HG03108 (cell line): Measurements from ENCODE around the gene RASL11A.
"Not testable (repeated sequence)": the region's sequence is repeated elsewhere in the genome, so short reads cannot be mapped to it uniquely, and the experiment has no call there.

ENCODE experiments used
- ATAC-seq: cut with Tn5 transposase; IDR thresholded peaks from one replicate; pipeline ENCODE4 v1.9.1; 2021; ENCODE audit warnings: moderate library complexity; ENCODE audit not compliant: unreplicated experiment

Gene RASL11A

DNA sequence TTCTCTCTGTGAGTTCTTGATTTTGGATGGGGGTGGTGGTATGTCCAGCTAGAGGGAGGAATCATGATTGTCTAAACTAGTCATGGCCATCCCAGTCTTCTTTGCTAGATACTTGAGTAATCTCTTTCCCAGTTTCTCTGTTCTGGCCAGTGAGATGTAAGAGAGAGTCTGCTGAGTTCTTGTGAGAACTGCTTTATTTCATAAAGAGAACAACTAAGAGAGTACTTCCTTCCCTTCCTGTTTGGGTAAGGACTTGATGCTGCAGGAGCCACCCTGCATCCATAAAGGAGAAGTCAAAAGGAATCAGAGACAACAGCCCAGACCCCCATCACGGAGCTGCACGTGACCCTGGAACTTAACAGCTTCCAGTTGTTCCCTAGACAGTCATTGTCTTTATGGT, 3.0 kb upstream of the RASL11A start:
- no peak for ATAC-seq

DNA sequence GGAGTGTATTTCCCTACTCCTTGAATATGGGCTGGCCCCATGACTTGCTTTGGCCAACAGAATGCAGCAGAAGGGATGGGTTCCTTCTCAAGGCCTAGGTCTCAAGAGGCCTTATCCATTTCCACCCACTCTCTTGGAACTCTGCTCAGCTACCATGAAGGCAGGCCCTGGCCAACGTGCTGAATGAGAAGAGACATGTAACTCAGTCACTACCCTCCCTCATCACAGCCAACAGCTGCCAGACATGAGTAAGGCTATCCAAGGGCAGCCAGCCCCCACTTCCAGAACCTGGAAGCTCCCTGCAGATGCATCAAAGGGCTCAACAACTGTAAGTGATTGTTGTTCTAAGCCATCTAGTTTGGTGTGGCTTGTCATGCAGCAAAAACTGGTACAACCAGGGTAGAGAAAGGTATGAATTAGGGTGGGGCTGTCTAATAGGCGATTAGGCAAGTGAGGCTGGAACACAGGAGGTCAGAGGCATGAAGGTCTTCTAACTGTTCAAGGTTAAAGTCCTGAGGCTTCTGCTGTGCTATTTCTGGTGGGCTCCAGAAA, 1.4 kb upstream of the RASL11A start:
- ATAC-seq, result no peak

DNA sequence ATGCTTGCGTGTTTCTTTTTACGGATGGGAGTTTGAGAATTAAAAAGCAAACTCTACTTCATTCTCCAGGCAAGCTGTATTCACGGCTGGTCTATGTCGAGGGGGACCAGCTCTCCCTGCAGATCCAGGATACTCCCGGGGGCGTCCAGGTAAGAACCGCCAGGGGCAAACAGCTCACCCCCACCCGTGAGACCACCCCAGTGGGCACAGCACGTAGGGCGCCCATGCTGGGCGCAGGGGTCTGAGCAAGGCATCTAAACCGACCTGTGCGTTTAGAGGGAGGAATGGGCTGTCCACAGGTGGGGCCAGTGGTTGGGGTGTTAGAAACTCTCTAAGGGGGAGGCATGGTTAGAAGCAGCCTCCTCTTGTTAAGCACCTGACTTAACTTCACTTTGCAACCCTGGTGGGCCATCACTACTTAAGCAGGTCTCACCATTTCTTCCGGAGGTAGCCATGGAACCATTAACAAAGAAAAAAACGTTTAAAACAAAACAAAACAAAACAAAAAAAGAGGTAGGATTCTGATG, 1.0 kb downstream of the RASL11A start:
- no peak for ATAC-seq

DNA sequence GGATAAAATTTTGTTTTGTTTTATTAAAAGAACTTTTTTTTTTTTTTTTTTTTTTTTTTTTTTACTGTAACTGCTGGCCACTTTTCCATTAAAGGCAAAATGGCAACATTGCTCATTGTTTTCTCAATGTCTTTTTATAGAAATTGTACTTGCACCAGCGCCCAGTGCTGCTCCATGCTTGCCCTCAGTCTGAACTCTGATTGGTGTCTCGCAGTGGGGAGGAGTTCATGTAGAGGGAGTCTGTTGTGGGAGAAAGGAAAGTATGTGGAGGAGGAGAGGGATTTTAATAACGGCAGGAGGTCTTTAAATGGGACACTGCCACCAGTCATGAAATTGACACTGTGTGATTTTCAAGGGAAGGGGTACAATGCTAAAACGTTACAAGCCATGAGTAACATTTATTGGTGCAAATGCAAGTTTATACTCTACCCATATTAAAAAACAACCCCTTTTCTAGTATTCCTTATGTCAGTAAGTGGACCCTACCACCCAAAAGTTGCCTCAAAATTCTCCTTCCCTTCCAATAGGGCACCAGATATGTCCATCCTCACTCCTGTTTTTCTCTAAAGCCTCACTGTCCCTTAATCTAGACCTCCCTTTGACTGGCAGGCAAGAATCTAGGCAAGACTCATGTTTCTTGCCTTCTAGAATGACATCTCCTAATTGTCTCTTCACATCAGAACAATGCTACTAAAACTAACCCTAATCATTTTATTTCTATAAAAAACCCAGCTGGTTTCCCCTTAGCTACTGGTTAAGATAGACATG, 3.2 kb downstream of the RASL11A start:
- ATAC-seq, result no peak

DNA sequence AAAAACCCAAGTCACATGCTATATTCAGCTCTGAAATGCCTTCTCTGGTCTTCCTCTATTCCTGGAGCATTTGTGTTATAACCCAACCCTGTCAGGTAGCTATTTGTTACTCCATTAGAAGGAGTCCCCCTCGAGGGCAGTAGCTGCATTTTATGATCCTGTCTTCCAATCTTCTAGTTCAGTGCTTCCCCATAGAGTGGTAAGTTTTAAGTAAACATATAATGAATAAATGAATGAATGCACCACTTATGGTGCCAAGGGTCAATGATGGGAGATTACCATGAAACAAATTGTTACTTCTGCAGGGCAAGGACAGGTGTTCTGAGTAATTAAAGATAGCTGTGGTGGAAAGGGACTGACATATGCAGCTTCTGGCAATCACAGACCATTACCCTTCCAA, 4.0 kb downstream of the RASL11A start:
- ATAC-seq, result no peak

DNA sequence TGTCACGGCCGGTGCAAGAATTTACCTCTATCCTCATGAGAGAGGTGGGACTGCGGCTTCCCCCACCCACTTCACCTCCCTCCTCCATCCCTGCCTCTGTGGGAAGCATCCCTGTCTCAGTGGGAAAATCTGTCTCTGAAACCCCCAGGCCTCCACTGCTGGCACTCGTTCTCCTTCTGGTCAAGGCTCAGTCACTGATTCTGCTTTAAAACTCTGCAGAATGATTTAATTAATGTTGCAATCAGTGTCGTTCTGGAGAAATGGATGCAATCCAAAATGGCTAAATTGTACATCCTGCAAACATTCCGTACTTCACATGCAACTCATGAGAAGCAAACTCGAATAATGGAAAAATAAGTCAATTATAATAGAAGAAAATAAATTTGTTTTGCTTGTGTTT, 5.6 kb downstream of the RASL11A start:
- ATAC-seq, result no peak

DNA sequence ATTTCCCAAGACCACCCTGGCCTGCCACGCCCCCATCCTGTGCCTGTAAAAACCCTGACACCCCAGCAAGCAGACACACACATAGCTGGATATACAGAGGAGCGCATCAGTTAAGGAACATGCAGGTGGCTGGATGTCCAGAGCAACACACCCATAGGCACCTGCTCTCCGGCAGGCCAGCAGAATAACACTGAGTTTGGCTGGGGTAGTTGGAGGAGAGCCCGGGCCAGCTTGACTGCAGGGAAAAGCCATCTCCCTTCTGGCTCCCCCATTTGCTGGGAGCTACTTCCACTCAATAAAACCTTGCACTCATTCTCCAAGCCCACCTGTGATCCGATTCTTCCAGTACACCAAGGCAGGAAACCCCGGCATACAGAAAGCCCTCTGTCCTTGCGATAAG, 8.9 kb downstream of the RASL11A start:
- no peak for ATAC-seq

DNA sequence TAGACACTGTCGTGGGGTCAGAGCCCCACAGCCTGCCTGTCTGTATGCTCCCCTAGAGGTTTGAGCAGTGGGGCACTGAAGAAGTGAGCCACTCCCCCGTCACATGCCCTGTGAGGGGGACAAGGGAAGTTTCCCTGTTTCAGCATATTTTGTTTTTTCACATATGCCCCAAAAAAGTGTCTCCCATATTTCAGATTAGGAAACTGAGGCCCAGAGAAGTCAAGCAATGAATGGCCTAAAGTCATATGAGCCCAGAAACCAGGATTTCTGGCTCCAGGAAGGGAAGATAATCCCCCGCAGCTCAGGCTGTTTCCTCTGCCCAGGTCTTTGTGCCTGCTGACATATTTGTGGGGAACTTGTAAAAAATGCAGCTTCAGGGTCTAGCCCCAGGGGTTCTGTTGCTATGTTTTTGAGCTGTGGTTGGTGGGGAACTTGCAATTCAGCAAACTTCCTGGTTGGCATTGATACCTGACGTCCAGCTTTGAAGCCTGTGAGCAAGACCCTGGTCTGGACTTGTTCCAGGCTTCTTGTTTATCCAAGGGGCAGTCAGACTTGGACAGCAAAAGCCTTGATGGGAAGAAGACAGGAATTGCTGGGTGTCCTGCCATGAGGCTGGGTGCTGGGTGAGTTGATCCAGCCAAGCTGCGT, 9.5 kb downstream of the RASL11A start:
- ATAC-seq, result no peak

DNA sequence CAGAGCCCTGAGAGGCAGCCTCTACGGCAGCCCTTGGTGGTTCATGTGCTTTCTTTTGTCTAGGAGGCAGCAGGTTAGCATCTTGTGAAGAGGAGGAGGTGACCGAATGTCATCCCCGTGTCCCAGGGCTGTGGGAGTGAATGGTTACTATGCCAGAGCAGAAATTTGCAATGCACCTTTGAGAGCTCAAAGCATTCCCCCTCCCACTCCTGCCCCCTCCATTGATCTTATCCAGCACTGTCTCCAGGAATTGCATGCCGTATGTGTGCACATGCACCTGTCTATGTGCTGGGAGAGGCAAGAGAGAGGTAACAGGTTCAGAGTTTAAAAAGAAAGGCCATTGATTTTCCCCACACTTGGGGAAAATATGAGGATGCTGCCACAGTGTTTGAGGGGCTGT, 10.2 kb downstream of the RASL11A start:
- no peak for ATAC-seq

DNA sequence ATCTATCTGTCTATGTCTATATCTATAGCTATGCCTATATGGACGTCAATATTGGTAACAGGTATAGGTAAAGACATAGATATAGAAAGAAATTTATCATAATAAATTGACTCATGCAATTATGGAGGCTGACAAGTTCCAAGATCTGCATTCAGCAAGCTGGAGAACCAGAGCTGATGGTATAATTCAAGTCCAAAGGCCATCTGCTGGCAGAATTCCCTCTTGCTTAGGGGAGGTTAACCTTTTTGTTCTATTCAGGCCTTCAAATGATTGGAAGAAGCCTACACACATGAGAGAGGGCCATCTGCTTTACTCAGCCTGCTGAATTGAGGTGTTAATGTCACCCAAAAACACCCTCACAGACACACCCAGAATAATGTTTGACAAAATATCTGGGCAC, 10.8 kb downstream of the RASL11A start:
- ATAC-seq, result no peak

DNA sequence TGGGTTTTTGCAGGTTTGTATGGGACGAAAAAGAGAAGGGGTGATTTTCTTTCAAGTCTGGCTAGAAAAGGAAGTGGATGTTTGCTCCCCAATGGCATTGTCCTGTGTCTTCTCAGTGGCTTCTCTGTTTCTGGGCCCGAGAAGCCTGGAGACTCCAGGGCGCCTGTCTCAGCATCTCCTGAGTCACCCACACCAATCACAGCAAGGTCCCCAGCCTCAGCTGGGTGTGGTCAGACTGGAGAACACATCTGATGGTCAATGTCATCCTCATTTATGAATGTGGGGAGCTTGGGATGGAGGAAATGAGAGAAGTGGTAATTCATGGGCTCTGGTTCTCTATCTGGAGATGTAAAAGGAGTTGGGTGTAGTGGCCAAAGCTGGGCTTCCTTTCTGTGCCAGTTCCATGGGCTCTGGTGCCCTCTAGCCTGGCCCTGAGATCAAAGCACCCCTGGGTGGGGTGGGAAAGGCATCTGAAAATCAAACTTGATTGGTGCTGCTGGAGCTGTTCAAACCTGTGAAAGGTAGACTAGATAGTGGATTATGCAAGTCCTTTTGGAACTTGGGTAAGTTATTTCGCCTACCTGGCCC, 13.4 kb downstream of the RASL11A start:
- no peak for ATAC-seq

DNA sequence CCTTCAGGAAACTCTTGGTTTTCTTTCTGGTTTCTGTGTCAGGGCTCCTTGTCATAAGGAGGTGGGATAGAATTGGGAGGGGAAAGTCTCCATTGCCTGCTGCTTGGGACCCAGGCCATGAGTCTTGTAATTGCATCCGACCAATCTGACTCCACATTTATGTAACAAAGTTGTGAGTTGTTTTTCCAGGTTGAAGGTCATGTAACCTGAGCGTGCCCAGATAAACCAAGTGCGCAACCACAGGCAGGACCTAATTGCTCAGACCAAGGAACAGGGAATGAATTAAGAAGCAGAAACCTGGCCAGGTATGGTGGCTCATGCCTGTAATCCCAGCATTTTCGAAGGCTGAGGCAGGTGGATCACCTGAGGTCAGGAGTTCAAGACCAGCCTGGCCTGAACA, 17.8 kb downstream of the RASL11A start:
- ATAC-seq, result no peak

DNA sequence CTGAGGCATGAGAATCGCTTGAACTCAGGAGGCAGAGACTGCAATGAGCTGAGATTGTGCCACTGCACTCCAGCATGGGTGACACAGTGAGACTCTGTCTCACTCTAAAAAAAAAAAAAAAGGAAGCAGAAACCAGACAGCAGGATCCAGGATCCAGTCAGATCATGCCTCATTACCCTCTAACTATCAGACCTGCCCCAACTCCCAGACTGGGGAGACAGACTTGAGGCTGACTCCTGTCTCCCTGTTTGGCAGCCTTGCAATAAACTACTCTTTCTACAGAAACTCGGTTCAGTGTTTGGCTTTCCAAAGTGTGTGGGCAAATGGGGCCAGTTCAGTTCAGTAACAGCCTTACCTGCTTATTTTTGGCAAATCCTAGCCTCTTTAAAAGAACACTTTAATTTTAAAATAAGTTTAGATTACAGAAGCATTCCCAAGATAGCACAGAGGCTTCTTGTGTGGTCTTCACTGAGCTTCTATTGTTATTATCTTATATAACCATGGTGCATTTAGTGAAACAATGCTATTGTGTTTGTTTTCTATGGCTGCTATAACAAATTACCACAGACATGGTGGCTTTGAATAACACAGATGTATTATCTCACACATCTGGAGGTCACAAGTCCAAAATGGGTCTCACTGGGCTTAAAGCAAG, 18.5 kb downstream of the RASL11A start:
- ATAC-seq, result no peak

DNA sequence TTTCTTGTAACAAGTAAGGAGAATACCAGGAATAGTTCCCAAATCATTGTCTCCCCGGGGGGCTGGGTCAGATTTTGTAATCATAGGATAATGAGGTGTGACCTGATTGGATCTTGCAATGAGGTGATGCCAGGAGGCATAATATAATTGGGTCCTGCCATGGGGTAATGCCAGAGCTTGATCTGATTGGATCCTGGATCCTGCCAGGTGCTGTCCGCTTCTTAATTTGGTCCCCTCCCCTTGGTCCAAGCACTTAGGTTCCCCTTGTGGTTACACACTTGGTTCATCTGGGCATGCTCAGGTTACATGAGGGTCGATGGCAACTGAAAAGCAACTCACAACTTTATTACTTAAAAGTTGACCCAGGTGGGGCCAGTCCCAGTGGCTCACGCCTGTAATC, 20.1 kb downstream of the RASL11A start:
- no peak for ATAC-seq

DNA sequence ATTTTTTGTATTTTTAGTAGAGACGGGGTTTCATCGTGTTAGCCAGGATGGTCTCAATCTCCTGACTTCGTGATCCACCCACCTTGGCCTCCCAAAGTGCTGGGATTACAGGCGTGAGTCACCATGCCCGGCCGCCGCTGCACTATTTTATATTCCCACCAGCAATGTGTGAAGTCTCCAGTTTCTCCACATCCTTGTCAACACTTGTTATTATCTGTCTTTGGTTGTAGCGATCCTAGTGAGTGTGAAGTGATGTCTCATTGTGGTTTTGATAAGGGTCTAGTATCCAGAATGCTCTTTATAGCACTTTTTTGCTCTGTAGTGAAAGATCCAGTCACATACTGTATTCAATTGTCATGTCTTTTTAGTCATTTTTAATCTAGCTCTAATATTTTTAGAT, 21.3 kb downstream of the RASL11A start:
- ATAC-seq, result not testable (repeated sequence)

DNA sequence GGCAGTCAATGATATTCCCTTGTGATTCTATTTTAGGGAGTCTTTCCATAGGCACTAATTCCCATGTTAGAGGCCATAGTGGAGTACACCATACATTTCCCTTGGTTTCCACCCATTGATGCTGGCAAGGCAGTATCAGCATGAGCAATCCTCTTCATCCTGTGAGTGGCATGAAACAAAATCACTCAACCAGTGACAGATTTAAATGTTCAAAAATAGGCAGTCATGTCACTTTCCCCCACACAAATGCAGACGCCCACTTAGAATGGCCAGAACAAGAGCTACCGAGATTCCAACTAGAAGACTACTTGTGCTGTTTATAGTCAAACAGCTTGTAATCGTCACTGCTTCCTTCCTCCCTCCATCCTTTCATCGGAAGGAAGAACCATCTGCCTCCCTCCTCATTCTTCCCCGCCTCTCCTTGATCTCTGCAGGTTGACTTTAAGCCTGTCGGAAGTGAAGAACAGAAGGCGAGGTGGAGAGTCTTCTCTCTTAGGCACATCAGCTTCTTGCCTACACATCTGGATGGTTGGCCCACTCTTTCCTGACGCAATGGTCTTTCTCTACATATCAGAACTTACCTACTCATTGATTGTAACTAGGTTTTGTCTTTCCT, 22.6 kb downstream of the RASL11A start:
- ATAC-seq, result no peak

DNA sequence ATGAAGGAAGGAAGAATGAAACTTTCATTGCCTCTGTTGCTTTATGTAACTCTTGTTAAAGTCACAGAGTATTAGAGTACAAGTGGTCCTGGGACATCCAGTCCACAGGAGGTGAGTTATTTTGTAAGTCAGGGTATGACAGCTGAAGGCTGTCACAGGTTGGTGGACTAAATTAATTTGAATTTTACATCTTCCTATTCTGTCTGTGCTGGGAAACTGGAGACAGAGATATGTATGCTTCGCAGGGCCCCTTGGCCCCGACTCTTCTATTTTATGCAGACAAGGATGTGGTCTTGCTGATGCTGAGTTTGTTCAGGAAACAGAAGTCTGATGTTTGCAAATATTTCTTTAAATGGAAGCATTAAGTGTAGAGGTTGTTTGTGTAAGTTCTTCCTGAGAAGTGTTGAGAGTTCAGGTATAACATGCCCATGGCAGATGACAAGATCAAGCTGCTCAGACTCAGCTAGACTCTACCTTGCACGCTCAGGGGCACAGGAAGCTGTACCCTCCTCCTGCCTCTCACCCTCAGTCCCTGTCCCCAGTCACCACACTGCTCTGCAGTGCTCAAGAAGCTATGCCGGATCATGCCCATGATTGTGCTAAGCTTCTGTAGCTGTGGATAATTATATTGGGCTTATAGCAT, 23.4 kb downstream of the RASL11A start:
- ATAC-seq, result no peak

DNA sequence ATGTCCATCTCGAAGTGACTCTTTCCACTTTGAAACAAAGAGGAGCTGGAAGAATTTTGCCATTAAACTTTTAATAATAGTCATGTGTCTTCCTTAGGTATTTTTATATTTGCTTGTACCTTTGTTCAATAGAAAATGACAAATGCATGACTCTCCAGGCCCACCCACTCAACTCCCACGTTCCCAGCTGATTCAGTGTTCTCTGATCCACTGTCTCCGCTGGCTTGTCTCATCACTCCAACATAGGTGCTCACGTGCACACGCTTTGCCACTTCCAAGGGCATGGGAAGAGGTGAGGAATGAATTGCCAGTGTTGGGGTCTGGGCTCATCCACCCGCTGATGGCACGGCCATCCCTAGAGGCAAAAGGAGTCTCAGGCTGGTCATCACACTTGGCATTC, 24.5 kb downstream of the RASL11A start:
- ATAC-seq, result no peak

DNA sequence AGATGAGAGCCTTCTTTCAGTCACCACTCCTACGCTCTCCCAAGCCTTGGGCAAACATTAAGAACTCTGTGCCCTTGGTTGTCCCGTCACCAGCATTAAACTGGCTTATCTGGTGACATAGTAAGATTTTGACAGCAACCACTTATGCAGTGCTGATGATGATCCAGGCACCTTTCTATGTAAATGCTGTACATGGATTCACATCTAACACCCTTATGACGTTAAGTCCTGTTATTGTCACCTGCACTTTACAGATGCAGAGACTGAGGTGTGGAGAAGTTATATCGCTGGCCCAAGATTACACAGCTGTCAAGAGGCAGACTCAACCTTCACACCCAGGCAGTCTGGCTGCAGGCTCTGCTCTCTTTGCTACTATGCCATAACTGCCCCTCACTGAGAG, 25.0 kb downstream of the RASL11A start:
- ATAC-seq, result no peak

DNA sequence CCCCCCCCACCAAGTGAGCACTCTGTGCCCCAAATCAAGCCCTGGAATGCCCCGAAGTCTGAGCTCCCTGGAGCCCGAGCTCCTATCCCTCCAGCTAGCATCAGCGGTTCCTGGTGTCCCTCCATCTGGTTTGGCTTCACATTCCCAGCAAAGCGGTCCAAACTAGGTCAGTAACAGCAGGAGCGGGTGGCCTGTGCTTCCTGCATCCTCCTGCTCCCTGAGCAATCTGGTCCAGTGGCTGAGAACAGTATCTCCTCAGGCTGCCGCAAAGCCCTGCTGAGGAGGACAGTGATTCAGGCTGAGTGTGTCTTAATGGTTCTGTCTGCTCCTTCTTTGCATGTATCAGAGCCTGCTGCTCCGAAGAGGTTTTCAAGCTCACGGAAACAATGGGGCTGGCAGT, 25.9 kb downstream of the RASL11A start:
- ATAC-seq, result no peak
